ENCODE measurements around the gene ETFRF1.

DNA sequence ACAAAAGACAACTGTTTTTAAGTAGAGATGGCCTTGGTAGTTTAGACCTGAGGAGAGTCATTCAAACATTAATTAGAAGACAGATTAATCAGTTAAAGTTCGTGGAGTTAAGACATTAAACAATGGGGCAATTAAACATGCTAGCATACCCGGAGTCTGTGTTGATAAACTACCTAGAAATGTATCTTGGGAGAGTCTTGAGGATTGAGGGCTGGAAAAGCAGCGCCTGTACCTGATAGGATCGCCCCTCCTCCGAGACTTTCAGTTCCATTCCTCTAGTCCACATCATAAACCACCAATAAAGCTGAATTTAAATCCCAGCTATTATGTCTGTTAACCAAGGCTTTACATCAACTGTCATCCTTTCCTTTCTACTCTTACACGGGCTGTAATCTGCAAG, 56.7 kb downstream of the ETFRF1 start:
- TF ChIP-seq RAD21 (conservative IDR thresholded peaks at IDR 0.05) (no peak), EZH2 (IDR thresholded peaks at IDR 0.05; ENCODE audit: borderline replicate concordance, insufficient read depth, low read length, poor library complexity, severe bottlenecking) (no peak), EP300 (conservative IDR thresholded peaks at IDR 0.05; ENCODE audit: poor library complexity, severe bottlenecking) (no peak), TAF1 (IDR thresholded peaks at IDR 0.05; ENCODE audit: low read depth) (no peak)
- TF ChIP-seq, protein P1, sequence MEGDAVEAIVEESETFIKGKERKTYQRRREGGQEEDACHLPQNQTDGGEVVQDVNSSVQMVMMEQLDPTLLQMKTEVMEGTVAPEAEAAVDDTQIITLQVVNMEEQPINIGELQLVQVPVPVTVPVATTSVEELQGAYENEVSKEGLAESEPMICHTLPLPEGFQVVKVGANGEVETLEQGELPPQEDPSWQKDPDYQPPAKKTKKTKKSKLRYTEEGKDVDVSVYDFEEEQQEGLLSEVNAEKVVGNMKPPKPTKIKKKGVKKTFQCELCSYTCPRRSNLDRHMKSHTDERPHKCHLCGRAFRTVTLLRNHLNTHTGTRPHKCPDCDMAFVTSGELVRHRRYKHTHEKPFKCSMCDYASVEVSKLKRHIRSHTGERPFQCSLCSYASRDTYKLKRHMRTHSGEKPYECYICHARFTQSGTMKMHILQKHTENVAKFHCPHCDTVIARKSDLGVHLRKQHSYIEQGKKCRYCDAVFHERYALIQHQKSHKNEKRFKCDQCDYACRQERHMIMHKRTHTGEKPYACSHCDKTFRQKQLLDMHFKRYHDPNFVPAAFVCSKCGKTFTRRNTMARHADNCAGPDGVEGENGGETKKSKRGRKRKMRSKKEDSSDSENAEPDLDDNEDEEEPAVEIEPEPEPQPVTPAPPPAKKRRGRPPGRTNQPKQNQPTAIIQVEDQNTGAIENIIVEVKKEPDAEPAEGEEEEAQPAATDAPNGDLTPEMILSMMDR (IDR thresholded peaks at IDR 0.05; ENCODE audit: poor library complexity, severe bottlenecking): no peak
- TF ChIP-seq, protein P2, sequence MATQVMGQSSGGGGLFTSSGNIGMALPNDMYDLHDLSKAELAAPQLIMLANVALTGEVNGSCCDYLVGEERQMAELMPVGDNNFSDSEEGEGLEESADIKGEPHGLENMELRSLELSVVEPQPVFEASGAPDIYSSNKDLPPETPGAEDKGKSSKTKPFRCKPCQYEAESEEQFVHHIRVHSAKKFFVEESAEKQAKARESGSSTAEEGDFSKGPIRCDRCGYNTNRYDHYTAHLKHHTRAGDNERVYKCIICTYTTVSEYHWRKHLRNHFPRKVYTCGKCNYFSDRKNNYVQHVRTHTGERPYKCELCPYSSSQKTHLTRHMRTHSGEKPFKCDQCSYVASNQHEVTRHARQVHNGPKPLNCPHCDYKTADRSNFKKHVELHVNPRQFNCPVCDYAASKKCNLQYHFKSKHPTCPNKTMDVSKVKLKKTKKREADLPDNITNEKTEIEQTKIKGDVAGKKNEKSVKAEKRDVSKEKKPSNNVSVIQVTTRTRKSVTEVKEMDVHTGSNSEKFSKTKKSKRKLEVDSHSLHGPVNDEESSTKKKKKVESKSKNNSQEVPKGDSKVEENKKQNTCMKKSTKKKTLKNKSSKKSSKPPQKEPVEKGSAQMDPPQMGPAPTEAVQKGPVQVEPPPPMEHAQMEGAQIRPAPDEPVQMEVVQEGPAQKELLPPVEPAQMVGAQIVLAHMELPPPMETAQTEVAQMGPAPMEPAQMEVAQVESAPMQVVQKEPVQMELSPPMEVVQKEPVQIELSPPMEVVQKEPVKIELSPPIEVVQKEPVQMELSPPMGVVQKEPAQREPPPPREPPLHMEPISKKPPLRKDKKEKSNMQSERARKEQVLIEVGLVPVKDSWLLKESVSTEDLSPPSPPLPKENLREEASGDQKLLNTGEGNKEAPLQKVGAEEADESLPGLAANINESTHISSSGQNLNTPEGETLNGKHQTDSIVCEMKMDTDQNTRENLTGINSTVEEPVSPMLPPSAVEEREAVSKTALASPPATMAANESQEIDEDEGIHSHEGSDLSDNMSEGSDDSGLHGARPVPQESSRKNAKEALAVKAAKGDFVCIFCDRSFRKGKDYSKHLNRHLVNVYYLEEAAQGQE (IDR thresholded peaks at IDR 0.05; ENCODE audit: borderline replicate concordance): no peak

All from neural cell (in vitro differentiated cells).